ENCODE measurements around the gene SORCS2.

DNA sequence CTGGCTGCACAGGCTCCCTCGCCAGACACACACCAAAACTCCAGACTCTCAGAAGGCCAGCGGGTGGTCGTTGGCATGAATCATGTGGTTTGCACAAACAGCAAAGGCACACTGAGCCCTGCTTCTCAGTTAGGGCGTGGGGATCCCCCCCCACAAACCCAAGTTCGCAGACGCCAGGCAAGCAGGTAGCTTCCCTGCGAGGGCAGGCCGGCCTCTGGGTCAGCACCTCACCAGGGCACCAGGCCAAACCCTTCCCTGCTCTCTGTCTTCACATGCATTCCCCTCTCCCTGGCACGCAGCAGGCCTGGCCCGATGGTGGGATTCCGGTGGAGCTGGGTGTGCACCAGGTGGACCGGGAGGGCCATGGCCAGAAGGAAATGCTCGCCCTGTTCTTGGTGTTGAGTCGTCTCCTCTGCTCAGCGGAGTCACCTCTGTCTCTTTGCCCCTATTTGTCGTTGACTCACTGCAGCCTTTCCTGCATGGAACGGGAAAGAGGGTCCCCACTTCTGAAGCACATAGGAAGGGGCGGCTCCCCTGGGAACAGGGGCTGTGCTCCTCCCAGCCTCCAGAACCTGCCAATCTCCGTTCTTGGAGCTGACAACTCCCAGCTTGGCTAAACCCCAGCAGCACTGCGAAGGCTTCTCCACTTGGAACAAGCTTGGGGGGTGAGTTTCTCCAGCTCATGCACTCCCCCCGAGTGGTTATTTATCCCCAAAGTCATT, 51.4 kb downstream of the SORCS2 start:
- TF ChIP-seq, protein P1, sequence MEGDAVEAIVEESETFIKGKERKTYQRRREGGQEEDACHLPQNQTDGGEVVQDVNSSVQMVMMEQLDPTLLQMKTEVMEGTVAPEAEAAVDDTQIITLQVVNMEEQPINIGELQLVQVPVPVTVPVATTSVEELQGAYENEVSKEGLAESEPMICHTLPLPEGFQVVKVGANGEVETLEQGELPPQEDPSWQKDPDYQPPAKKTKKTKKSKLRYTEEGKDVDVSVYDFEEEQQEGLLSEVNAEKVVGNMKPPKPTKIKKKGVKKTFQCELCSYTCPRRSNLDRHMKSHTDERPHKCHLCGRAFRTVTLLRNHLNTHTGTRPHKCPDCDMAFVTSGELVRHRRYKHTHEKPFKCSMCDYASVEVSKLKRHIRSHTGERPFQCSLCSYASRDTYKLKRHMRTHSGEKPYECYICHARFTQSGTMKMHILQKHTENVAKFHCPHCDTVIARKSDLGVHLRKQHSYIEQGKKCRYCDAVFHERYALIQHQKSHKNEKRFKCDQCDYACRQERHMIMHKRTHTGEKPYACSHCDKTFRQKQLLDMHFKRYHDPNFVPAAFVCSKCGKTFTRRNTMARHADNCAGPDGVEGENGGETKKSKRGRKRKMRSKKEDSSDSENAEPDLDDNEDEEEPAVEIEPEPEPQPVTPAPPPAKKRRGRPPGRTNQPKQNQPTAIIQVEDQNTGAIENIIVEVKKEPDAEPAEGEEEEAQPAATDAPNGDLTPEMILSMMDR (conservative IDR thresholded peaks at IDR 0.05; ENCODE audit: low read length) = no peak
- TF ChIP-seq EZH2phosphoT487 (IDR thresholded peaks at IDR 0.05; ENCODE audit: borderline replicate concordance, low read depth, low read length) = no peak

All from OCI-LY7 (cell line).